ENCODE data around the gene C19orf44. TPM values are rescaled to one million over a fixed set of nuclear protein-coding genes. Genes with fewer than 3 reads are reported as not detected.
A peak's percentile ranks its signal among the peaks of the same experiment; 100 is the strongest.
"Not testable (repeated sequence)": the region's sequence is repeated elsewhere in the genome, so short reads cannot be mapped to it uniquely, and the experiment has no call there.

The C19orf44 gene
- total RNA-seq, 1 experiment from 2014 or later: 9.2 TPM

GRCh38 chr19:16548956-16549355 lies 52.8 kb downstream of the C19orf44 start:
- DNase-seq (ENCODE audit: unreplicated experiment): no peak
- Mint-ChIP-seq H3K27ac (ENCODE audit: low read depth, unreplicated experiment) (peak overlapping the region; percentile 35), H3K4me1 (ENCODE audit: insufficient read depth, unreplicated experiment) (peaks cover 10% of the 10 kb centered on the region), H3K9me3 (ENCODE audit: unreplicated experiment) (no peaks in the 10 kb centered on the region), H3K36me3 (ENCODE audit: insufficient read depth, unreplicated experiment) (peaks cover 42% of the 10 kb centered on the region), H3K27me3 (ENCODE audit: insufficient read depth, unreplicated experiment) (no peaks in the 10 kb centered on the region), H3K4me3 (ENCODE audit: unreplicated experiment) (no peak overlapping the region)
- POLR2A ChIA-PET: interaction anchor here (0.5 to 1.7 kb wide), 4 partner anchors 7 to 45 kb away, joined by 3 to 4 read pairs (median 4); partner anchors contain the start of gene SLC35E1
- intact Hi-C loops (cut with micrococcal nuclease): no loop called here
- no peak for TF ChIP-seq CTCF (IDR thresholded peaks at IDR 0.05; ENCODE audit: unreplicated experiment)
- CTCF ChIA-PET: interaction anchor here (0.6 to 1.2 kb wide), 5 partner anchors 21 to 301 kb away, joined by 3 to 4 read pairs (median 3); no protein-coding TSS in a partner anchor
- BruUV-seq (replicated peaks): no TSS peak

- H3K27ac Mint-ChIP-seq (ENCODE audit: low read depth, unreplicated experiment); H3K9me3 Mint-ChIP-seq (ENCODE audit: unreplicated experiment); BruUV-seq (replicated peaks); H3K4me1 Mint-ChIP-seq (ENCODE audit: insufficient read depth, unreplicated experiment); H3K4me3 Mint-ChIP-seq (ENCODE audit: unreplicated experiment); intact Hi-C loops (cut with micrococcal nuclease); DNase-seq (ENCODE audit: unreplicated experiment); H3K27me3 Mint-ChIP-seq (ENCODE audit: insufficient read depth, unreplicated experiment): not testable (repeated sequence)
- POLR2A ChIA-PET: interaction anchor here (0.6 to 1.2 kb wide), 2 partner anchors 9 to 192 kb away, joined by 3 read pairs; no protein-coding TSS in a partner anchor
- peaks cover 59% of the 10 kb centered on the region for H3K36me3 Mint-ChIP-seq (ENCODE audit: insufficient read depth, unreplicated experiment)
- CTCF ChIA-PET: interaction anchor here (0.6 kb wide), 2 partner anchors 21 to 1764 kb away, joined by 3 to 5 read pairs; no protein-coding TSS in a partner anchor
These were observed 55.7 kb downstream of the C19orf44 start for GRCh38 chr19:16551902-16552301.

- H3K4me3 Mint-ChIP-seq (ENCODE audit: unreplicated experiment): no peak overlapping the region
- intact Hi-C loops (cut with micrococcal nuclease): no loop called here
- ChIA-PET CTCF (no interaction called here), POLR2A (no interaction called here)
- no peak for TF ChIP-seq CTCF (IDR thresholded peaks at IDR 0.05; ENCODE audit: unreplicated experiment)
- DNase-seq (ENCODE audit: unreplicated experiment): no peak
- H3K27ac Mint-ChIP-seq (ENCODE audit: low read depth, unreplicated experiment): no peak overlapping the region
- no peaks in the 10 kb centered on the region for H3K9me3 Mint-ChIP-seq (ENCODE audit: unreplicated experiment)
- no TSS peak for BruUV-seq (replicated peaks)
- H3K36me3 Mint-ChIP-seq (ENCODE audit: insufficient read depth, unreplicated experiment): peaks cover 85% of the 10 kb centered on the region
- H3K4me1 Mint-ChIP-seq (ENCODE audit: insufficient read depth, unreplicated experiment): peaks cover 5% of the 10 kb centered on the region
- H3K27me3 Mint-ChIP-seq (ENCODE audit: insufficient read depth, unreplicated experiment): no peaks in the 10 kb centered on the region
These were observed 58.6 kb downstream of the C19orf44 start for GRCh38 chr19:16554776-16555175.

- DNase-seq (ENCODE audit: unreplicated experiment): no peak
These were observed 63.6 kb downstream of the C19orf44 start for GRCh38 chr19:16559780-16560276.

More at GRCh38 chr19:16559780-16560276, 63.6 kb downstream of the C19orf44 start:
- H3K27ac Mint-ChIP-seq (ENCODE audit: low read depth, unreplicated experiment): no peak overlapping the region
- POLR2A ChIA-PET: interaction anchor here (0.9 kb wide), 1 partner anchor 18 kb away, joined by 5 read pairs; no protein-coding TSS in a partner anchor
- CTCF ChIA-PET: interaction anchor here (0.5 kb wide), 1 partner anchor 1497 kb away, joined by 4 read pairs; no protein-coding TSS in a partner anchor
- H3K4me3 Mint-ChIP-seq (ENCODE audit: unreplicated experiment): no peak overlapping the region
- no peaks in the 10 kb centered on the region for H3K4me1 Mint-ChIP-seq (ENCODE audit: insufficient read depth, unreplicated experiment)
- H3K27me3 Mint-ChIP-seq (ENCODE audit: insufficient read depth, unreplicated experiment): no peaks in the 10 kb centered on the region
- no peak for TF ChIP-seq CTCF (IDR thresholded peaks at IDR 0.05; ENCODE audit: unreplicated experiment)
- no peaks in the 10 kb centered on the region for H3K9me3 Mint-ChIP-seq (ENCODE audit: unreplicated experiment)
- peaks cover 85% of the 10 kb centered on the region for H3K36me3 Mint-ChIP-seq (ENCODE audit: insufficient read depth, unreplicated experiment)
- no TSS peak for BruUV-seq (replicated peaks)
- intact Hi-C loops (cut with micrococcal nuclease): no loop called here

Measured in MCF 10A (cell line).